GM21447 (cell line): Measurements from ENCODE around the gene EIF4E2.

Source experiments
- ATAC-seq: cut with Tn5 transposase; IDR thresholded peaks from one replicate; pipeline ENCODE4 v1.9.1; 2021; ENCODE audit not compliant: unreplicated experiment

The EIF4E2 gene

DNA sequence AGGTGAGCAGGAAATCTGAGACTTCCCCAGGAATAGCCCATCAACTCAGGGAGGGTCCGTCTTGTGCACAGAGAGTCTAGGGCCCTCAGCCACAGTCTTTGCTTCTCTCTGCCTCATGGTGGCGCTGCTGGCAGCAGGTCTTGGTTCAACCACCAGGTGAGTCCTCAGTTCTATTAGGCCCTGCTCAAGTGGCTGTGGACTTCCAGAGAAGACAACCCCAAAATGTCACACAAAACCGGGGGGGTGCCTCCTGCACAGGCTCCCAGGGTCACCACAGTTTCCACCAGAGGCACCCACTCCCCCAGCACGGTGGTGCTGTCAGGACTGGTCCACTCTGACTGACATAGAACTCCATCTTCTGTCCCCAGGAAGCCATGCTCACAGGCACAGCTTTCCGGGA lies 13.4 kb upstream of the EIF4E2 start:
- ATAC-seq, result no peak

DNA sequence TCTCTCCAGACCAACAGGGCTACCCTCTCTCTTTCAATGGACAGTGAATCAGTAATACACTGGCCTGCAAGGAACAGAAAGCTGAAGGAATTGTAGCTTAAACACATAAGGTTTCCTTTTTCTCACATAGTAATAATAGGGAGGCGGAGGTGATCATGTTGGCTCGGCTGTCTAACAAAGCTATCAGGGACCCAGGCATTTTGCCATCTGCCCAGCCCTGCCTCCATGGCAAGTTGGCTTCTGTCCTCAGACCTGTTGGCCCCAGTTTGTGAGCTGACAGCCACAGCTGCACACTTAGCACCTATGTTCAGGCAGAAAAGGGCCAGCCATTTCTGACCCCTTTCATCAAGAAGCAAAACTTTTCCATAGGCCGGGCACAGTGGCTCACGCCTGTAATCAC lies 13.0 kb upstream of the EIF4E2 start:
- ATAC-seq, result no peak

DNA sequence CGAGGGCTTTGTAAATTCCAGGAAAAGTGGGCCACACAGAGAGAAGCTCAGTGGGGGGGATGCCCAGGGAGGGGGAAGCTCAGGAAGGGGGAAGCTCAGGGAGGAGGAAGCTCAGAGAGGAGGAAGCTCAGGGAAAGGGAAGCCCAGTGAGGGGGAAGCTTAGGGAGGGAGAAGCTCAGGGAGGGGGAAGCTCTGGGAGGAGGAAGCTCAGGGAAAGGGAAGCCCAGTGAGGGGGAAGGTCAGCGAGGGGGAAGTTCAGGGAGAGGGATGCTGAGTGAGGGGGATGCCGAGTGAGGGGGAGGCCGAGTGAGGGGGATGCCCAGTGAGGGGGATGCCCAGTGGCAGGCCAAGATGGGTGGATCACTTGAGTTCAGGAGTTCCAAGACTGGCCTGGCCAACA lies 11.8 kb upstream of the EIF4E2 start:
- no peak for ATAC-seq

DNA sequence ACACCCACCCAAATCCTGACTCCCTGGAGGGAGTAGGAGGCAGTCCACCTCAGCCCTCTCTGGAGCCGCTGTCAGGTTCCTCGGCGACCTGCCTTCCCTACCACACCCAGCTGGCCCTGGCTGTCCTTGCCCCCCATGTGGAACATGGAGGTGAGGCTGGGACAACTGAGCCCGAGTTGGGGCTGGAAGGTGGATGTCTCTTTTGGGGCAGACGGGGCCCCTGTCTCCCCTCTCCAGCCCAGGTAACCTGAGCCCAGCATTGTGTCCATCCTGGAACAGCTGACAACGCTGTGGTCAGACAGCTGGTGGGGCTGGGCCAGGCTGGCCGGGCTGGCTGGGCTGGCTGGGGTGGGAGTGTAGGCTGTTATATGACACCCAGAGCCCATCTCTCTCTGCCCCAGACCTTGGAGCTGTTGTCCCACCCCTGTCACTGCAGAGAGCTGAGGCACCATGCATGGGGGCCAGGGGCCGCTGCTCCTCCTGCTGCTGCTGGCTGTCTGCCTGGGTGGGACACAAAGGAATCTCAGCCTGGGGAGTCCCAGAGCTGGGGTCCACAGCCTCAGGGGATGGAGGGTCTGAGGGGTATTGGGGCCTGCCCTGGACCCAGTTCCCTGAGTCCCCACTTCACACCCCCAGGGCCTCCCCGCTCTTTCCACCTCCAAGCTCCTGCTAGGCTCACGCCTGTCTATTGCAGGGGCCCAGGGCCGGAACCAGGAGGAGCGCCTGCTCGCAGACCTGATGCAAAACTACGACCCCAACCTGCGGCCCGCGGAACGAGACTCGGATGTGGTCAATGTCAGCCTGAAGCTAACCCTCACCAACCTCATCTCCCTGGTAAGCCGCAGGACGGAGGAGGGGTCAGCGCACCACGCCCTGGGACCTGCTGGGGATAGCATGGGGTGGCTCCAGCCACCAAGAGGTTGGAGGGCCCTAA lies 10.9 kb upstream of the EIF4E2 start, which contains the start of gene CHRNG:
Gene CHRNG, plus strand, starts transcription at position 395 of the 934 bp plus-strand sequence. Its CDS starts 56 bp downstream, at position 451.
- no peak for ATAC-seq

DNA sequence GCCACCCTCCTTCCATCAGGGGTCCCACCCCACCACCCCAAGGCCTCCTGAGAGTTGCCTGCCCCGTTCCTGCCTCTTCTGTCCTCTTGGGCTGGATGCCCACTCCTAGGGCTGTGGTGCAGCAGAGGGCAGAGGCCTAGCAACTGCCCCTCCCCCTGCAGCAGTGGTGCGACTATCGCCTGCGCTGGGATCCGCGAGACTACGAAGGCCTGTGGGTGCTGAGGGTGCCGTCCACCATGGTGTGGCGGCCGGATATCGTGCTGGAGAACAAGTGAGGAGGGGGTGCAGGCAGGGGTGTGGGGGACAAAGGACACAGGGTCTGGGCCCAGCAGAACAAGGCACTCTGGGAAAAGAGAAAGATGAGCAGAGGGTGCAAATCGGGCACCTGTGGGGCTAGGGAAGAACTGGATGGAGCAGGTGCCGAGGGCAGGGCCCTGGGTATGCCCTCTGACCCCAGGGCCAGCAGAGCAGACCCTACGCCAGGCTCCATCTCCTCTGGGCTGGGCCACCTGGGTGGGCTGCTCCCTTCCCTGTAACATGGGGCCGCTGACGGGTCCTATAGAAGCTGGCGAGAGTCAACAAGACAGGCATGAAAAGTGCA lies 9.9 kb upstream of the EIF4E2 start:
- ATAC-seq, result no peak

DNA sequence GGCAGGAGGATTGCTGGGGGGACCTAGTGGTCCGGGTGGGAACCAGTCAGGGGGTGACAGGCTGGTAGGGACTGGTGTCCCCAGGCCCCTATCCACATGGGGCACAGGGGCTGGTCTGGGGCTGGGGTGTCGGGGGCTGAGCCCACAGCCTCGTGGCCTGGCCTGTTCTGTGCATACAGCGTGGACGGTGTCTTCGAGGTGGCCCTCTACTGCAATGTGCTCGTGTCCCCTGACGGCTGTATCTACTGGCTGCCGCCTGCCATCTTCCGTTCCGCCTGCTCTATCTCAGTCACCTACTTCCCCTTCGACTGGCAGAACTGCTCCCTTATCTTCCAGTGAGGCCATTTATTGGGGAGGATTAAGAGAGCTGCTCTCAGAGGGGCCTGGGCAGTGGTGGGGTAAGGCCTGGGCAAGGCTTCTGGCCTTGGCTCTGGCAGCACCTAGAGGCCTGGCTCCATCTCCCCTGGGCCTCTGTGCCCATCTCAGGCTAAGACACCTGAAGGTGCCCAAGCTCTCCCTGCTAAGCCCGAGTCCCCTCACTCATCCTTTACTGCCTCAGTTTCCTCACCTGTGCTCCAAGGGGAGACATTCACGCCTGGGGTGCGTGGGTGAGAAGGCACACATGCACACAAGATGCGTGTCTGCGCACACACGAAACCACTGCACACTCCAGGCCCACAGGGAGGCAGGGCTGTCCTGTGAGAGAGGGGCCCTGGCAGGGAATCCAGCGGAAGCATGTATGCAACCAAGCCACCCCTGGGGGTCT lies 9.1 kb upstream of the EIF4E2 start:
- no peak for ATAC-seq

DNA sequence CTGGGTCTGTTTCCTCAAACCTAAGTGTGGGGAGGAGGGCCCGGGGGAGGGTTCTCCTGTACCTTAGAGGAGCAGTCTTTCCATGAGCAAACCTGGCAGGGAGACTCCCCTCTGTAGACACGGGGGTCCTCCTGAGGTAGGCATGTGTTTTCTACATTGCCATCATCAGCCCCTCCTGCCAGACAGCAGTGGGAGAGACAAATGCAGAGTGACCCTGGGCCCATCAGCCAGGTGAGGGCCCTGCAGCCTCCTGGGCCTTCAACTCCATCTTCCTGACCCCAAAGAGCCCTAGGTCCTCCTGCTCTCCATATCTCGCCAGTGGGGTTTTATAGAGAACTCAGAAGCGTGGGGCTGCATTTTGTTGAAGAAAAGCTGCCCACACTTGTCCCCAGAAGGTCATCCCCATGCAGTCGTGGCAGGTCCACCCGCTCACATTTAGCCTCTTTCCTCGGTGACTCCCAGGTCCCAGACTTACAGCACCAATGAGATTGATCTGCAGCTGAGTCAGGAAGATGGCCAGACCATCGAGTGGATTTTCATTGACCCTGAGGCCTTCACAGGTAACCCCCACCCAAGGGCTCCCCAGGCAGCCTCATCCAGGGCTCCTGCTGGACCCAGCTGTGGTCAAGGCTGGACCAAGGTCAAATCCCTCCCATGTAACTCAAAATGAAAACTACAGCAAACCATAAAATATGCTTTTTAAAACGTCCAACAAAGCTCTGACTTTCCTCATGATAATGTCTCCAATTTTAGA lies 8.4 kb upstream of the EIF4E2 start:
- ATAC-seq, result no peak

DNA sequence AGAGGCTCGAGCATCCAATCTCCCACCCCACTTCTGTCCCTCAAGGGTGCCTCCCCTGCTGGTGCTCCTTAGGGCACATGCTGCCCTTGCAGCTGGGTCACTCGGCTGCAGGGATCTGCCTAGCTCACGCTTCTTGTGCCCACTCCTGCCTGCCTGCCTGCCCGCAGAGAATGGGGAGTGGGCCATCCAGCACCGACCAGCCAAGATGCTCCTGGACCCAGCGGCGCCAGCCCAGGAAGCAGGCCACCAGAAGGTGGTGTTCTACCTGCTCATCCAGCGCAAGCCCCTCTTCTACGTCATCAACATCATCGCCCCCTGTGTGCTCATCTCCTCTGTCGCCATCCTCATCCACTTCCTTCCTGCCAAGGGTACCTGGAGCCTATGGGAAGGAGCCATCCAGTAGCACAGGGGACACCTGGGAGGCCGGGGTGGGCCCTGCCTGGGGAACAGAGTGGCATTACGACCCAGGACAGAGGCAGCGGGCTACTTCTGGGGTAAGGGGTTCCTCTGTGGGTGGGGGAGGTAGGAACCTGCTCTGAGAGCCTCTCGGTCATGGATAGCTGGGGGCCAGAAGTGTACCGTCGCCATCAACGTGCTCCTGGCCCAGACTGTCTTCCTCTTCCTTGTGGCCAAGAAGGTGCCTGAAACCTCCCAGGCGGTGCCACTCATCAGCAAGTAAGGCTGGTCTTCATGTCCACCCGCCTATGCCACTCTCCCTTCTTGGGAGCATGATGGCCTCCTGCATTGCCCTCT lies 7.6 kb upstream of the EIF4E2 start:
- ATAC-seq, result no peak

DNA sequence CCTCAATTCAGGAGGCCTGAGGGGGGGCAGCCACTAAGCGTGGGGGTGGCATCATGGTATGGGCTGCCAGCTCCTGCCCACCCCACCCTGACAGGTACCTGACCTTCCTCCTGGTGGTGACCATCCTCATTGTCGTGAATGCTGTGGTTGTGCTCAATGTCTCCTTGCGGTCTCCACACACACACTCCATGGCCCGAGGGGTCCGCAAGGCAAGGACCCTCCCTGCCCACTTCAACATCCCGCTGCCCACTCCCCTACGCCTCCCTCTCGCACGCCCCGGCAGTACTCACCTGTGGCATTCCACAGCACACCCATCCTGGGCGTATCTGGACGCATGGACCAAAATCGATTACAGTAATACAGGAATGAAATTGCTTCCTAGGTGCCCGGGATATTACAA lies 7.0 kb upstream of the EIF4E2 start:
- ATAC-seq, result no peak

DNA sequence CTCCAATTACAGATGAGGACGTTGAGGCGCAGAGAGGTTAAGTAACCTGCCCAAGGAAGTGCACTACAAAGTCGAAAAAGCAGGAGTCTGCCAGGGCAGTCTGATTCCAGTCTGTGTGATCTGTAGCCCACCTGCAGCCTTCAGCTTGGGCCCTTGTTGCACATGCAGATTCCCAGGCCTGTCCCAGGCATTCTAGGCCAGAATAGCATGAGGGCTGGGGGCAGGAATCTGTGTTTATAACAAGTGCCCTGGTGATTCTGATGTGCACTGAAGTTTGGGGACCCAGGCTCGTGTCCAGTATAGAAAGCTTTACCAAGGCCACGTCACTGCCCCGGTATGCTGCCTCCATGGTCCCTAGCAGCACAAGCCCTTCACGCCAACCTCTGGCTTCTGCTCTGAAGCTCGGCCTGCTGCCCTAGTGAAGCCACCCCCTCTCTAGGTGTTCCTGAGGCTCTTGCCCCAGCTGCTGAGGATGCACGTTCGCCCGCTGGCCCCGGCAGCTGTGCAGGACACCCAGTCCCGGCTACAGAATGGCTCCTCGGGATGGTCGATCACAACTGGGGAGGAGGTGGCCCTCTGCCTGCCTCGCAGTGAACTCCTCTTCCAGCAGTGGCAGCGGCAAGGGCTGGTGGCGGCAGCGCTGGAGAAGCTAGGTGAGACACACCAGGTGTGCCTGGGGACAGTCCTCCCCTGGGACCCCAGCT lies 6.4 kb upstream of the EIF4E2 start:
- ATAC-seq, result no peak

DNA sequence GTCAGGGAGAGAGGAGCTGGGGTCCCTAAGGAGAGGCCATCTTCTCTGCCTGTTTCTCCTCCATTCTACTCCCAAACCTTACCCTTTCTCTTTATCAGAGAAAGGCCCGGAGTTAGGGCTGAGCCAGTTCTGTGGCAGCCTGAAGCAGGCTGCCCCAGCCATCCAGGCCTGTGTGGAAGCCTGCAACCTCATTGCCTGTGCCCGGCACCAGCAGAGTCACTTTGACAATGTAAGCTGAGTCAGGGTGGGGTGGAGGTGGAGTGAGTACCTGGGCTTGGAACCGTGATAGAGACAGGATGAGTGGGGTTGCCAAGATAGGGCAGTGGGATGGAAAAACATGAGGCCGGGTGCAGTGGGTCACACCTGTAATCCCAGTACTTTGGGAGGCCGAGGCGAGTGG lies 5.8 kb upstream of the EIF4E2 start:
- no peak for ATAC-seq

DNA sequence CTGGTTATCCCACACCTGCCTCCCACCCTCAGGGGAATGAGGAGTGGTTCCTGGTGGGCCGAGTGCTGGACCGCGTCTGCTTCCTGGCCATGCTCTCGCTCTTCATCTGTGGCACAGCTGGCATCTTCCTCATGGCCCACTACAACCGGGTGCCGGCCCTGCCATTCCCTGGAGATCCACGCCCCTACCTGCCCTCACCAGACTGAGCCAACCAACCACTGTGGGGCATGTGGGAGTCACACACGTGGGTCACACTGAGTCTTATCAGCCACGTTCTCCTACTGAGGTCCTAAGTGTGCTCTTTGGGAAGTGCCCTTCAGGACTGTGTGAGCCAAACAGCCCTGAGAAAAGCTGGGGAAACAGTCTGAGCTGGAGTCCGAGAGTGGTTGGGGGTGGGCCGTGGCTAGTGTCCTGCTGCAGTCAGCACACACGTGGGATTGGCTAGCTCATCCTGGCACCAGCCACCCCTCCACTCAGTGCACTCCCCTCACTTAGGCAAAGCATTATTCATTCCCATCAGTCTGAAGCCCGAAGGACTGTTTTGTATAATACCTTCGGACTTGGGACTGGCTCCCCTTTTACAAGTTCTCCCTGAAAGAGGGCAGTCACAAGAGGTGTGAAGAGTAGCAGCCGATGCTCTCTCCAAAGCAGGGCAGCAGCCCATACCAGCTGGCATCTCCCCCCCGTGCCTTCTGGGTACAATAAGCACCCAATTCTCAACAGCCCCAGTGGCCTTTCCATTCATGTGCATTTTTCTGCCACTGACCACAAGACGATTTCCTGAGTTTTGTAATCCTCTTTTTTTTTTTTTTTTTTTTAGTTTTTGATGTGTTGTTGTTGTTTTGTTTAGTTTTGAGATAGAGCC lies 4.7 kb upstream of the EIF4E2 start:
- no peak for ATAC-seq

DNA sequence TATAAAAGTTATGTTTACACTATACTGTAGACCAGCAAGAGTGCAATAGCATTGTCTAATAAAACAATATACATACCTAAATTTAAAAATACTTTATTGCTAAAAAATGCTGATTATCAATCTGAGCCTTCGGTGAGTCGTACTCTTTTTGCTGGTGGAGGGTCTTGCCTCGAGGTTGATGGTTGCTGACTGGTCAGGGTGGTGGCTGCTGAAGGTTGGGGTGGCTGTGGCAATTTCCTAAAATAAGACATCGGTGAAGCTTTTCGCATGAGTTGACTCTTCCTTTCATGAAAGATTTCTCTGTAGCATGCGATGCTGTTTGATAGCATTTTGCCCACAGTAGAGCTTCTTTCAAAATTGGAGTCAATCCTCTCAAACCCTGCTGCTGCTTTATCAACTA lies 2.5 kb upstream of the EIF4E2 start:
- no peak for ATAC-seq

DNA sequence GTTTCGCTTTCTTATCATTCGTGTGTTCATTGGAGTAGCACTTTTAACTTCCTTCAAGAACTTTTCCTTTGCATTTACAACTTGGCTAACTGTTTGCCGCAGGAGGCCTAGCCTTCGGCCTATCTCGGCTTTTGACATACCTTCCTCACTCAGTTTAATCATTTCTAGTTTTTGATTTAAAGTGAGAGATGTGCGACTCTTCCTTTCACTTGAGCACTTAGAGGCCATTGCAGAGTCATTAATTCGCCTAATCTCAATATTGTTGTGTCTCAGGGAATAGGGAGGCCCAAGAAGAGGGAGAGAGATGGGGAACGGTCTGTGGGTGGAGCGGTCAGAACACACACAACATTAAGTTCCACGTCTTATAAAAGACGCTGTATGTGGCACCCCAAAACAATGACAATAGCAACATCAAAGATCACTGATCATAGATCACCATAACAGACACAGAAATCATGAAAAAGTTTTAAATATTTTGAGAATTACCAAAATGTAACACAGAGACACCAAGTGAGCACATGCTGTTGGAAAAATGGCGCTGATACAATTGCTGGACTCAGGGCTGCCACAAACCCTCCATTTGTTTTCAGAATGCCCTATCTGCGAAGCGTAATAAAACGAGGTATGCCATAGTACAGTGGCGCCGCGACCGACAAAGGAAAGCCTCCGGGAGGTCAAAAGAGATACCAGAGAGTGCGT lies 685 bp upstream of the EIF4E2 start:
- ATAC-seq, result no peak

DNA sequence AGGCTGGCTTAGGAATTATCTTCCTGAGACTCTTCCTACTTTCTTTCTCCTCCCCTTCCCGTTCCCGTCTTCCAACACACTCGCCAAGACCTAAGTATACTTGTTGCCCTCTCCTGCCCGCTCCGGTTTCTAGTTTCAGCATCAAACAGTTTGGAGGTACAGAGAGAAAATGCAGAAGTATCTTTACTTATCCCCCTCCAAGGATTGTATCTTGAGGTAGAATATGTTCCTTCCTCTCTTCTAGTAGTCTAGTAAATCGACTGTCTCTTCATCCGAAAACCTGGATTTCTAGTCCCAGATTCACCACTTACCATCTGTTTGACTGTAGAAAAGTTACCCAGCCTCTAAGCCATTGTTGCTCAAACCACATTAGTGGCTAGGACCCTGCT lies 755 bp downstream of the EIF4E2 start:
- ATAC-seq, result no peak

DNA sequence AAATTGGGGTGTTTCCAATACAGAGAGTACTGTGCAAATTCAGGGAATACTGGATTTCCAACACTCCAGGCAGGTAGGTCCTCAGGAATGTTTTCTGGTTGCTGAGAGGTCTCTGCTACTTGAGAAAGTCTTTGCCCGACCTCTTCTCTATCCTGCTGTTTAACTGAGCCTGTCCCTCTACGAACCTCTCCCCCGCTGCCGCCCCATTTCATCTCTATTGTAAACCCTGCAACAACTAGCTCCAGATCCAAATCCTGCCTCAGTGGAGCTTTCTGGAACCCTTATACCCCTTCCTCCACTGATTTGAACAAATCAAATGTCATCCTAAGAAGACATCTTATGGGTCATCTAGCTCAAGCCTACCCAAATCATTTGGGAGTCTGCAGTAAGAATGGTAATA lies 1.3 kb downstream of the EIF4E2 start:
- ATAC-seq, result no peak

DNA sequence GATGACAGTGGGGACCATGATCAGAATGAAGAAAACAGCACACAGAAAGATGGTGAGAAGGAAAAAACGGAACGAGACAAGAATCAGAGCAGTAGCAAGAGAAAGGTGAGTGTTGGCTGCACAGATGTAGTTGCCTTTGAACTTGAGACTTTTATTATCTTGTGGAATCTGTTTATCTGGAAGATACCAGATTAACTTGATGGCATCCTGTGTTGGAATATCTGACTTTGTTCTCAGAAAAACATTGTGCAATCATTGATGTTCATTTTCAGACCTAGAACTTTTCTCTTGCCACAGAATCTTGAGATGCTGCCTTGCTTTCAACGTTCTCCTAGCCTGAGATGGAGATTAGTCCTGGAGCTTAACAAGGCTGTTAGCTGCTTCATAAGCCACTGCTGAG lies 5.9 kb downstream of the EIF4E2 start:
- ATAC-seq, result no peak

DNA sequence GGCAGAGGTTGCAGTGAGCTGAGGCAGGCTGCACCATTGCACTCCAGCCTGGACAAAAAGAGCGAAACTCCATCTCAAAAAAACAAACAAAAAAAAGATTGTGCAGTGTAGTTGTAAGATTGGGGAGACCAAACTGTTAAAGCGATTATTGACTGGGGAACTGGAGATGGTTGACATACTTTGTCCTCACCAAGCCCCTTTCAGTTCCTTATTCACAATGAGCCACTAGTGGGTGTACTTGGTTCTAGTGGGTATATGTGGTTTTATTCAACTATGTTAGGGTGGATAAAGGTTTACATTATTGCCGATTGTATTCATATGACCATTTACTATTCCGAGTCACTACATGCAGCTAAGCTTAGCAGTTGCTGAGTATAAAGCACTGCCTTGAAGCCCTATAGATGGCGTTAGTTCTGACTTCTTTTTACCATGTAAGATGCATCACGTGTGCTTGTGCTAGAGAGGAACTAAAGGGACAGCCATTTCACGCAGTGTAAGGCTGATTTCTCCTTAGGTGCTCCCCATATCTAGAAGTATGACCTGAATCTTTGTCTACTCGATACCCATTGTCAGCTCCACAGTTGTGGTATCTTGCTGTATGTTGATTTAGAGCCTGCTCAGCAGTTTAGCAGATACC lies 12.1 kb downstream of the EIF4E2 start:
- ATAC-seq, result no peak
